ENCODE results near the gene DLG2.

The DLG2 gene

DNA sequence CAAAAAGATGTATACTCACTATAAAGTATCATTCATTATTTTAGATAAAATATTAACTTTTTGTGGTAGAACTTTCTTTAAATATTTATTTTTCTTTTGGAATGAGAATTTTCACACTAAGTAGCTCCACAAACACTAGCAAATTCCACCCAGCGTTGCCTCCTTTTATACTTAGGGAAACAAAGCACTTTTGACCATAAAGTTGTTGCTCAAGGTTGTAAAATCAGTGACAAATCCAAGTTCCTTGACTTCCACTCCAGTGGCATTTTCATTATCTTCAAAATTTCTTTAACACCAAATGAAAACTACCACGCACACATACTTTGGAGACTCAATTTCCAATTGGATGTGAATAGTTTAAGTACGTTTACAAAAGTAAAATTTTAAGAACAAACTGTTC lies 431.2 kb downstream of the DLG2 start:
- TF ChIP-seq CTCF (IDR thresholded peaks at IDR 0.05; ENCODE audit: low read depth, low read length, missing control alignments) = no peak
- H3K4me3 ChIP-seq (ENCODE audit: low read depth, low read length) = no peak overlapping the region
- no peak for DNase-seq (ENCODE audit: low read depth)

DNA sequence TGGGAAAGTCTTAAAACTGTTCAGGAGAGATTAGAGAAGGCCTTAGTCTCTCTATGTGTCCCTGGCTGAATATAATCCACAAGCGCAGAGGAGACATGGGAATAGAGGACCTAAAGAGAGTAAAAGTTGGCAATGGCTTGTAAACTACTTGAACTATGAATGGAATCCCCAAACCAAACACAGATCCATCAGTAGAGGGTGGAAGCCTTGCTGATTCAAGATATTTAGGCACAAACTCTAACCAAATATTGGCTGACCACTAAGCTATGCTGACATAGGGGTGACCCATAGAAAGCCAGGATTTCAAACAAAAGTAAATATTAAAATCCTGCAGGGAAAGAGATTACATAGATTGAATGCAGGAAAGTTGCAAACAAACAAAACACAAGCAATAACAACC lies 439.2 kb downstream of the DLG2 start:
- TF ChIP-seq CTCF (IDR thresholded peaks at IDR 0.05; ENCODE audit: low read depth, low read length, missing control alignments) = no peak
- H3K4me3 ChIP-seq (ENCODE audit: low read depth, low read length) = no peak overlapping the region
- DNase-seq (ENCODE audit: low read depth) = no peak

DNA sequence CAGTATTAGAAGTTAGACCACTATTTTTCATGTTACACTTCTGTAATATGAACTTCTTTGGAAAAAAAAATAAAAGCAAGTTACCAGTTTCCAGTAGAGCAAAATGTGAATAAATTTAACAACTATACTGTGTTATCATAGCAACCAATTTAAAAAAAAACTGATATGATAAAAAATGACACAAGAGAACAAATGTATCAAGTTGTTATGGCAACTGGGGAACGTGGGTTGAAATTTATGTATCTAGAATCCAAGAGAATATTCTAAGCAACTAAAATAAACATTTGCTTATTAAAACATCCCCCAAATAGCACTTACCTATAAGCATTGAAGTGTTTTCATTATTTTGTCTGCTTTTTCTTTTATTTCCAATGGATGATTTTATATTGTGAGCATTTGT lies 442.4 kb downstream of the DLG2 start:
- TF ChIP-seq CTCF (IDR thresholded peaks at IDR 0.05; ENCODE audit: low read depth, low read length, missing control alignments) = no peak
- no peak overlapping the region for H3K4me3 ChIP-seq (ENCODE audit: low read depth, low read length)
- no peak for DNase-seq (ENCODE audit: low read depth)

- H3K4me3 ChIP-seq (ENCODE audit: low read depth, low read length) = no peak overlapping the region
- TF ChIP-seq CTCF (IDR thresholded peaks at IDR 0.05; ENCODE audit: low read depth, low read length, missing control alignments) = peak; percentile 57
- no peak for DNase-seq (ENCODE audit: low read depth)
These were observed 444.4 kb downstream of the DLG2 start for GRCh38 chr11:85182441-85183387.

DNA sequence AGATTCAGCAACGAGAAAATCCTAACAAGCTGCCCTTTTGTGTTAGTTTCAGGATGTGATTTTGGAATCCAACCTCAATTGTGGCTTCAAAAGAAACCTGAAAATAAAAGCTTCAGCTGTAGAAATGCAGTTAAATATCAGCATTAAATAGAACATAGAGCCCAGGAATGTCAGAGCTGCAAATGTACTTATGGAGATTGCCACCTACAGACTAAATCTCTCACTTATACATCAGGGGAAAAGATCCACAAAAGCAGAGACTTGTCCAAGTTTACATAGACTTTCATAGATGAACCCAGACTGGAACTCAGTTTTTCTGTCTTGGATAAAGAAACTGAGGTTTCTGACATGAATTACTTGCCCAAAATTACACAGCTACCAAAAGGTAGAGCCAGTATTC lies 446.6 kb downstream of the DLG2 start:
- no peak for TF ChIP-seq CTCF (IDR thresholded peaks at IDR 0.05; ENCODE audit: low read depth, low read length, missing control alignments)
- no peak overlapping the region for H3K4me3 ChIP-seq (ENCODE audit: low read depth, low read length)
- DNase-seq (ENCODE audit: low read depth) = no peak

GRCh38 chr11:85171648-85172257 lies 455.4 kb downstream of the DLG2 start:
- H3K4me3 ChIP-seq (ENCODE audit: low read depth, low read length) = no peak overlapping the region
- no peak for DNase-seq (ENCODE audit: low read depth)
- TF ChIP-seq CTCF (IDR thresholded peaks at IDR 0.05; ENCODE audit: low read depth, low read length, missing control alignments) = no peak

All from GM12864 (cell line).